Neural cell (in vitro differentiated cells): Measurements from ENCODE around the gene DLK1. TPM values are rescaled to one million over a fixed set of nuclear protein-coding genes. Genes with fewer than 3 reads are reported as not detected.

ENCODE experiments used
- H2AFZ ChIP-seq: fragments of 200-600, 300-800 bp; sonication (generic), shearing (Covaris generic); 2 replicates; pipeline ENCODE4 v1.6.0; 2014; ENCODE audit warnings: low read depth, mild to moderate bottlenecking, antibody characterized with exemption, low read length, moderate library complexity
- H3F3A ChIP-seq: fragments of 200-600 bp; shearing (Covaris generic); 2 replicates; pipeline ENCODE4 v1.6.1; 2016; ENCODE audit warnings: mild to moderate bottlenecking, moderate library complexity, mixed read lengths, antibody characterized with exemption, low read length; ENCODE audit not compliant: insufficient read depth, poor library complexity, severe bottlenecking
- H3K27ac ChIP-seq: fragments of 200-600, 300-800 bp; sonication (generic), shearing (Covaris generic); 2 replicates; pipeline ENCODE4 v1.5.1; 2014; ENCODE audit warnings: mild to moderate bottlenecking, low read length, moderate library complexity
- H3K27me3 ChIP-seq: fragments of 300-800, 200-600 bp; sonication (generic), shearing (Covaris generic); 2 replicates; pipeline ENCODE4 v1.6.0; 2014; ENCODE audit warnings: mild to moderate bottlenecking, low read depth, low read length, moderate library complexity; ENCODE audit not compliant: insufficient read depth
- H3K36me3 ChIP-seq: fragments of 300-800, 200-600 bp; sonication (generic), shearing (Covaris generic); 2 replicates; pipeline ENCODE4 v1.5.1; 2014; ENCODE audit warnings: mild to moderate bottlenecking, antibody characterized with exemption, low read length, moderate library complexity; ENCODE audit not compliant: insufficient read depth
- H3K4me2 ChIP-seq: fragments of 300-800, 200-600 bp; sonication (generic), shearing (Covaris generic); 2 replicates; pipeline ENCODE4 v1.6.0; 2014; ENCODE audit warnings: mild to moderate bottlenecking, low read length
- H3K4me3 ChIP-seq: fragments of 300-800, 200-600 bp; sonication (generic), shearing (Covaris generic); 2 replicates; pipeline ENCODE4 v1.5.1; 2014; ENCODE audit warnings: mild to moderate bottlenecking, low read length, moderate library complexity
- H3K79me2 ChIP-seq: fragments of 200-600 bp; shearing (Covaris generic); replicated peaks from 2 replicates; pipeline ENCODE4 v1.6.0; 2014; ENCODE audit warnings: mild to moderate bottlenecking, low read length, moderate library complexity; ENCODE audit not compliant: insufficient read depth
- H3K9ac ChIP-seq: fragments of 300-800, 200-600 bp; sonication (generic), shearing (Covaris generic); 2 replicates; pipeline ENCODE4 v1.6.1; 2016; ENCODE audit warnings: mild to moderate bottlenecking, low read length, mixed read lengths
- H3K9me2 ChIP-seq: fragments of 200-600 bp; shearing (Covaris generic); 2 replicates; pipeline ENCODE4 v1.6.1; 2016; ENCODE audit warnings: mild to moderate bottlenecking, low read length, mixed read lengths; ENCODE audit not compliant: insufficient read depth
- H3K9me3 ChIP-seq: fragments of 200-600, 300-800 bp; sonication (generic), shearing (Covaris generic); 2 replicates; pipeline ENCODE4 v1.6.1; 2016; ENCODE audit warnings: mild to moderate bottlenecking, mixed run types, low read length, moderate library complexity, mixed read lengths
- H4K20me1 ChIP-seq: fragments of 200-600 bp; shearing (Covaris generic); 2 replicates; pipeline ENCODE4 v1.6.1; 2016; ENCODE audit warnings: mild to moderate bottlenecking, mixed run types; ENCODE audit not compliant: insufficient read depth
- EP300 ChIP-seq: fragments of 450-650 bp; conservative IDR thresholded peaks from 2 replicates; pipeline ENCODE4 v1.6.1; 2014; ENCODE audit warnings: antibody characterized with exemption, mild to moderate bottlenecking, moderate library complexity; ENCODE audit not compliant: poor library complexity, severe bottlenecking
- EZH2 ChIP-seq: fragments of 200-600, 300-800 bp; shearing (Covaris generic), sonication (generic); IDR thresholded peaks from 2 replicates; pipeline ENCODE4 v1.6.1; 2014; ENCODE audit warnings: antibody characterized with exemption, low read length, borderline replicate concordance, mild to moderate bottlenecking; ENCODE audit not compliant: insufficient read depth, poor library complexity, severe bottlenecking
- MXI1 ChIP-seq: fragments of 450-650 bp; conservative IDR thresholded peaks from 2 replicates; pipeline ENCODE4 v1.6.1; 2014; ENCODE audit warnings: antibody characterized with exemption, mild to moderate bottlenecking; ENCODE audit not compliant: poor library complexity, severe bottlenecking
- POLR2AphosphoS5 ChIP-seq: IDR thresholded peaks from 2 replicates; pipeline ENCODE4 v1.6.1; 2012
- RAD21 ChIP-seq: fragments of 450-650 bp; conservative IDR thresholded peaks from 2 replicates; pipeline ENCODE4 v1.6.1; 2014; ENCODE audit warnings: antibody characterized with exemption, mild to moderate bottlenecking, moderate library complexity
- REST ChIP-seq: IDR thresholded peaks from 2 replicates; pipeline ENCODE4 v1.6.1; 2012; ENCODE audit warnings: borderline replicate concordance
- SMC3 ChIP-seq: fragments of 450-650 bp; conservative IDR thresholded peaks from 2 replicates; pipeline ENCODE4 v1.6.1; 2014; ENCODE audit warnings: antibody characterized with exemption, mild to moderate bottlenecking, moderate library complexity; ENCODE audit not compliant: poor library complexity
- TAF1 ChIP-seq: IDR thresholded peaks from 2 replicates; pipeline ENCODE4 v1.6.1; 2012; ENCODE audit warnings: low read depth
- polyA plus RNA-seq: library from polyadenylated mRNA; depleted of rRNA; stranded (reverse); fragments of >200 nt; gene quantifications from 2 replicates; pipeline ENCODE4 v1.2.3, GENCODE V29; 2014
- TF ChIP-seq, protein P1 (sequence below): fragments of 450-650 bp; IDR thresholded peaks from 2 replicates; pipeline ENCODE4 v1.5.1; 2014; ENCODE audit warnings: antibody characterized with exemption, mild to moderate bottlenecking, moderate library complexity; ENCODE audit not compliant: poor library complexity, severe bottlenecking

The DLK1 gene
- polyA plus RNA-seq, 1 donor from 2014 or later: 6.8 TPM

DNA sequence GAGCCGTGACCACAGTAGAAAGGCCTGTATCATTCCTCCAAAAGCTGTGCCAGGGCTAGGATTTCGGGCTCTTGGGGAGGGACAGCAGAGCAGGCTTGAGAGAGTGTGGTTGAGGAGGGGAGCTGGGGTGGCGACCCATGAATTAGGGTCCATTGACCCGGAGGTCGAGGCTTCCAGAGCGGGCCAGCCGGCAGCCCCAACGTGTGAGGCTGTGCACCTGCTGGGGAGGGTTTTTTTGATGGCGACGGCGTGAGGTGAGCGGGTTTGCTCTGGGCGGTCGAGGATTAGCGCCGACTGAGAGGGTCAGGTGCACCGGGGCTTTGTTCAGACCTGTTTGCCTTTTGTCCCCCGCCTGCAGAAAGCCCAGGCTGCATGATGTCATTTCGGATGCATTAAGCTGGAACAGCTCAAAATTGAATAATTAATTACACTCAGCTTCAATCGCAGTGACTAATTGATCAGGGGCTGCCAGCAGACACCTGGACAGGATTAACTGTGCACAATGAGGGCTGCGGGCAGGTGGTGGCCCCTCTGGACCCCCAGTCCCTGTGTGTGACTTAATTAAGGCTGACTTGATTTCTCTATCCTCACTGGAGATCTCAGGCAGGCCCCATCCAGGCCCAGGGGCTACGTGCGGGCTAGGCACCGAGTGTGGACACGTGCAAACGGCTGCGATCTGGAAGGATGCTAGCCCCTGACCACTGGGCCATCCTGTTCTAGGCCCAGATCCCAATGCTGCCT is 57.1 kb downstream of the DLK1 start:
- no peaks in the 10 kb centered on the region for H3K27me3 ChIP-seq
- no peak overlapping the region for H3K4me3 ChIP-seq
- no peak overlapping the region for H3K9ac ChIP-seq
- no peaks in the 10 kb centered on the region for H3K79me2 ChIP-seq
- no peaks in the 10 kb centered on the region for H3K9me3 ChIP-seq
- no peaks in the 10 kb centered on the region for H4K20me1 ChIP-seq
- no peak overlapping the region for H3K27ac ChIP-seq
- H3K36me3 ChIP-seq: no peaks in the 10 kb centered on the region
- no peak for TF ChIP-seq REST
- TF ChIP-seq, protein P1, sequence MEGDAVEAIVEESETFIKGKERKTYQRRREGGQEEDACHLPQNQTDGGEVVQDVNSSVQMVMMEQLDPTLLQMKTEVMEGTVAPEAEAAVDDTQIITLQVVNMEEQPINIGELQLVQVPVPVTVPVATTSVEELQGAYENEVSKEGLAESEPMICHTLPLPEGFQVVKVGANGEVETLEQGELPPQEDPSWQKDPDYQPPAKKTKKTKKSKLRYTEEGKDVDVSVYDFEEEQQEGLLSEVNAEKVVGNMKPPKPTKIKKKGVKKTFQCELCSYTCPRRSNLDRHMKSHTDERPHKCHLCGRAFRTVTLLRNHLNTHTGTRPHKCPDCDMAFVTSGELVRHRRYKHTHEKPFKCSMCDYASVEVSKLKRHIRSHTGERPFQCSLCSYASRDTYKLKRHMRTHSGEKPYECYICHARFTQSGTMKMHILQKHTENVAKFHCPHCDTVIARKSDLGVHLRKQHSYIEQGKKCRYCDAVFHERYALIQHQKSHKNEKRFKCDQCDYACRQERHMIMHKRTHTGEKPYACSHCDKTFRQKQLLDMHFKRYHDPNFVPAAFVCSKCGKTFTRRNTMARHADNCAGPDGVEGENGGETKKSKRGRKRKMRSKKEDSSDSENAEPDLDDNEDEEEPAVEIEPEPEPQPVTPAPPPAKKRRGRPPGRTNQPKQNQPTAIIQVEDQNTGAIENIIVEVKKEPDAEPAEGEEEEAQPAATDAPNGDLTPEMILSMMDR: no peak
- no peak for TF ChIP-seq MXI1
- TF ChIP-seq SMC3: no peak
- no peak for TF ChIP-seq POLR2AphosphoS5
- no peak for TF ChIP-seq RAD21
- no peak for TF ChIP-seq EP300
- no peak for TF ChIP-seq EZH2
- no peak for TF ChIP-seq TAF1
- H3K4me2 ChIP-seq: no peak overlapping the region
- H3F3A ChIP-seq: no peaks in the 10 kb centered on the region
- H3K9me2 ChIP-seq: no peaks in the 10 kb centered on the region
- H2AFZ ChIP-seq: no peak overlapping the region

- H3F3A ChIP-seq: no peaks in the 10 kb centered on the region
- H3K27ac ChIP-seq: no peak overlapping the region
- H3K79me2 ChIP-seq: no peaks in the 10 kb centered on the region
- H3K9me3 ChIP-seq: no peaks in the 10 kb centered on the region
- no peaks in the 10 kb centered on the region for H3K36me3 ChIP-seq
- H4K20me1 ChIP-seq: no peaks in the 10 kb centered on the region
- no peak overlapping the region for H3K4me3 ChIP-seq
- TF ChIP-seq POLR2AphosphoS5 (no peak), RAD21 (no peak), EP300 (no peak), SMC3 (no peak), EZH2 (no peak), MXI1 (no peak), TAF1 (no peak), REST (no peak)
- TF ChIP-seq, protein P1: no peak
- H3K9me2 ChIP-seq: no peaks in the 10 kb centered on the region
- no peak overlapping the region for H3K4me2 ChIP-seq
- no peak overlapping the region for H3K9ac ChIP-seq
- no peaks in the 10 kb centered on the region for H3K27me3 ChIP-seq
- no peak overlapping the region for H2AFZ ChIP-seq
Measured at GRCh38 chr14:100784523-100785337, 58.0 kb downstream of the DLK1 start.
